Kidney tubule cell (primary cell): ENCODE measurements around the gene ANKMY1.
"Not testable (repeated sequence)": the region's sequence is repeated elsewhere in the genome, so short reads cannot be mapped to it uniquely, and the experiment has no call there.

ENCODE experiments used
- DNase-seq: peaks from one replicate; pipeline ENCODE4 v3.0.0-alpha.2; 2018; ENCODE audit warnings: low spot score

The ANKMY1 gene

DNA sequence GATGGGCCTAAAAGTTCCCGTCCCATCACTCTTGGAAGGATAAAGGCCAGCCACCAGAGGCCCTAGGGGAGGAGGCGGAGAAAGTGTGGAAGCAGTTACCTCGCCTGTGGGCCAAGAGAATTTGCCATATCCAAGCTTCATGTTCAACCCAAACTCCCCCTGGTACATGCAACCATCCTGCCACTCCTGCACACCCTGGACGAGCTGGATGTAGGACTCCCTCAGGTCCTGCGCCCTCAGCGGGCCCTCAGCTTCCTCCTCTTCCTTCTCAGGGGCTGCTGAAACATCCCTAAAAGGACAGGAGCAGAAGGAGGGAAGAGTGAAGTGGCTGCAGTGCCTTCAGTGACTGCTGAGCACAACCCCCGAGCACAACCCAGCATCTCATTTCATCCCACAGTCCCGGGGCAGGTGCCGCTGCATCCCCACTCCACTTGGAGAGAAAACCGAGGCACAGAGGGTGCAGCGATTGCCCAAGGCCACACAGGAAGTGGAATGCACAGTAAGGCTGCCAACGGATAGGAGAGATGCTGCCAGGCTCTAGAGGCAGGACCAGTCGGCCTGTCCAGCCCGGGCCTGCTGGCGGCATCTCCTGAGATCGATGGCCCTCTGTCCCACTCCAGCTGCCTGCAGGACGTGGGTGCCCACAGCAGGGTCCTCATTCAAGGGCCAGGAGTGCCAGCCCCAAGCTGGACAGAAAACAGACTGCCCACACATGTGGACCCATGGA, 2.9 kb downstream of the ANKMY1 start:
- no peak for DNase-seq

DNA sequence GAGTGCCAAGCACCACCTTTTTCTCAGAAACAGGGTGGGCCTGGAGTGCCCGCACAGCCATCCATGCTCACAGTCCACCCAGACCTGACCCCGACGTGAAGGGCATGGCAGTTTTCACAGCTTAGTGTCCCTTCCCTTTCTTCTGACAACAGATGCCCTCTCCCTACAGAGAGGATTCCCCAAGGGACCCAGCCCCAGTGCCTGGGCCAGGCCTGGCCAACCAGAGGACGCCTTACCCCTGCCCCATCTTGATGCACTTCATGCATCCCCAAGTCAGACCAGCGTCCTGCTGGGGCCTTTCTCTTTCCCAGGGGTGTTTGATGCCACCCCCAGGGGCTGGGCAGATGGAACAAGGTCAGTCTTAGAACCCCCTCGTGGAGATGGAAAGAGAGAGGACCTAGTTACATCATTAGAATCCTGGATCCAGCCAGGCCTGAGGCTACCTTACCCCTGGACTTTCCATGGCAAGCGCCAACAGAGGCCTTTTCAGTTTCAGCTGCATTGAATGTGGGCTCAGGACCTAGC, 3.8 kb downstream of the ANKMY1 start:
- no peak for DNase-seq

DNA sequence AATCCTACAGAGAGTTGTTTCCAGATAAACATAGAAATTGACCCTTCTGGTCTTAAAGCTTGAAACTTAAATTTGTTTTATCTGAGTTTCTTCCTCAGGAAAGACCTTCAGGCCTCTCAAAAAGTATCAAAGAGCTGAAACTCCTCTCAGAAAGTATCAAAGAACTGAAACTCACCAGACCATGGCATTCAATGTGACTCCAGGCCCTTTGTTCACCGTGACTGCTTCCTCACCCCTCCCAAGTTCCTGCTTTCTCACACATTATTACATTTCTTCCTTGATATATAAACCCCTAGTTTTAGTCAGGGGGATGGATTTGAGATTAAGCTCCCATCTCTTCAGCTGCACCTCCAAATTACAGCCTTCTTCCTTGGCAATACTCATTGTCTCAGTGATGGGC, 6.0 kb downstream of the ANKMY1 start:
- peak; percentile 60 for DNase-seq

DNA sequence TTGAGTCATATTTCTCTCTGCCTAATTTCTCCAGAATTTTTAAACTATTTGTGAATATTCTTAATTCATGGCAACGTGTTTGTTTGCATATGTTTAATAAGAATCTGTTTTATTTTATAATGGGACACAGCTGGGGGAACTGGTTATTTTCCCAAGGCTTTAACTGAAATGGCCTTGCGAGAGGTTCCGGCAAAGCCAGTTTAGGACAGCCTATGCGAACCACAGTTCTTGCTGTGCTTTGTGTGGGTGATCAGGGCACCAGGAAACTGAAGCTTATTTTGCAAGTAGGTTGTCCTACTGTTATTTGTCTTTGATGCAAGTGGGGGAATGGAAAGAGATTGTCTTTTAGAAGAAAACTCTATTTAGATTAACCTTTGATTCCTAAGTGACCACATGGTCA, 6.5 kb downstream of the ANKMY1 start:
- no peak for DNase-seq

DNA sequence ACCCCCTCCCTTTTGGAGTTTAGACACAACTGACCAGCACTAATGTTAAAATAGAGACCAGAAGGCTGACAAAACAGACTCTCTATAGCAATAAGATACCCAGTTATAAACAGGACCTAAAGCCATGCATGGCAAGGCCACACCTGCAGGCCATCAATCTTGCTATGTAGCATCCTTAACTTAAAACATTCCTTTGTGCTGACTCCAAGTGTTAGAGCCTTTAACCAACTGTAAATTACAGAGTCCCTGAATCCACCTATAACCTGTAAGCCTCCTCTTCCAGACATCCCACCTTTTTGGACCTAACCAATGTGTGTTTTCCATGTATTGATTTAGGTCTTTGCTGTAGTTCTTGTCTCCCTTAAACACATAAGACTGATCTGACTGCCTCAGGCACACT, 17.9 kb downstream of the ANKMY1 start:
- DNase-seq: no peak

DNA sequence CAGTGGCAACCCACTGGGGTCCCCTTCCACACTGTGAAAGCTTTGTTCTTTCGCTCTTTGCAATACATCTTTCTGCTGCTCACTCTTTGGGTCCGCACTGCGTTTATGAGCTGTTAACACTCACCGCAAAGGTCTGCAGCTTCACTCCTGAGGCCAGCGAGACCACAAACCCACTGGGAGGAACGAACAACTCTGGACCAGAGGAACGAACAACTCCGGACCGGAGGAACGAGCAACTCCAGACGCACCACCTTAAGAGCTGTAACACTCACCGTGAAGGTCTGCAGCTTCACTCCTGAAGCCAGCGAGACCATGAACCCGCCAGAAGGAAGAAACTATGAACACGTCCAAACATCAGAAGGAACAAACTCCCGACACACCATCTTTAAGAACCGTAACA, 18.7 kb downstream of the ANKMY1 start:
- not testable (repeated sequence) for DNase-seq

GRCh38 chr2:240538031-240538780, 19.6 kb downstream of the ANKMY1 start:
- DNase-seq: no peak

- no peak for DNase-seq
Observed at GRCh38 chr2:240532031-240532775, 25.6 kb downstream of the ANKMY1 start.

DNA sequence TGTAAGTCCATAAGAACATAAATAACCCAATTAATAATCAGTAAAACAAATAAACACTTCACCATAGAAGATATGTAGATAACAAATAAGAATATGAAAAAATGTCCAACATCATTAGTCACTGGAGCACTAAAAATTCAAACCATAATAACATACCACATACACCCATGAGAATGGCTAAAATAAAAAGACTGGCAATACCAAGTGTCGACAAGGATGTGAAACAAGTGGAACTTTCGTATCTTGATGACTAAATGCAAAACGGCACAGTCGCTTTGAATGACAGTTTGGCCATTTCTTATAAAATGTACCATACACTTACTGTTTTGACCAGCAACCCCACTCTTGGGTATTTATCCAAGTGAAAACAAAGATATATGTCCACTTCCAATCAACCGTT, 26.8 kb downstream of the ANKMY1 start:
- DNase-seq: no peak

DNA sequence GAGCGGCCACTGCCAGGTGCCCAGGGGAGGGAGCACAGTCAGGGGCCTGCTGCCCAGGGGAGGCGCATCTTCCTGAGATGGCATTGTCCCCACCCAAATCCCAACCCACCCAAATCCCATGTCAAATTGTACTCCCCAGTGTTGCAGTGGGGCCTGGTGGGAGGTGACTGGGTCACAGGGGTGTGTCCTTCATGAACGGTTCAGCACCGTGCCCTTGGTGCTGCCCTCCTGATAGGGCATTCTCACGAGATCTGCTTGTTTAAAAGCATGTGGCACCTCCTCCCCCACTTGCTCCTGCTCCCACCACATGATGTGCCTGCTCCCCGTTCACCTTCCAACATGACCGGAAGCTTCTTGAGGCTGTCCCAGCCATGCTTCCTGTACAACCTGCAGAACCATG, 27.6 kb downstream of the ANKMY1 start:
- no peak for DNase-seq

- DNase-seq: no peak
Observed at GRCh38 chr2:240529344-240529999, 28.3 kb downstream of the ANKMY1 start.

DNA sequence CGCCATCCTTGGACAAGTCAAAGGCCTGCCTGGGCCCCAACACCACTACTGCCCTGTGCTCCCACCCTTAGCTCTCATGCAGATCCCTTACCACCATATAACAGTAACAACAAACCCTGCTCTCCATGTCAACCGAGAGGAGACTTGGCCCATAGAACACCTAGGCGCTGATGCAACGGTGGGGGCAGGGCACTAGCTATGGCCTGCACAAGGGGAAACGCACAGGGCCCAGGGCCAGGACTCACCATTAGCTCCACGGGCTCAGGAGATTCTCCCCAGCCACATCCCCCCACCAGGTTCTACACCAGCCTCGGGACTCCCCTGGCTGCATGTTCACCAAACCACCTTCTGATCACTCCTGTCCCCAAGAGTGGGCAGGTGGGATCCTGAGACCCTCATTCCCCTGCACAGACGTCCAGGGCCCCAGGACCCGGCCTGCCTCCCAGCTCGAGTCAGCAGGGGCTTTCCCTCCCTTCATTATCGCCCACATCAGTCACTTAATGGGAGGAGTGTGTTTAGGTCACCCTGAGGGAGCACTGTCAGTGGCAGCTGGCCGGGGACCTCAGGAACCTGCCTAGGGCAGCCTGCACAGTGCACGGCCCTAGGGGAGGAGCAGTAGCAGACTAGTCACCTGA, 29.3 kb downstream of the ANKMY1 start:
- no peak for DNase-seq

DNA sequence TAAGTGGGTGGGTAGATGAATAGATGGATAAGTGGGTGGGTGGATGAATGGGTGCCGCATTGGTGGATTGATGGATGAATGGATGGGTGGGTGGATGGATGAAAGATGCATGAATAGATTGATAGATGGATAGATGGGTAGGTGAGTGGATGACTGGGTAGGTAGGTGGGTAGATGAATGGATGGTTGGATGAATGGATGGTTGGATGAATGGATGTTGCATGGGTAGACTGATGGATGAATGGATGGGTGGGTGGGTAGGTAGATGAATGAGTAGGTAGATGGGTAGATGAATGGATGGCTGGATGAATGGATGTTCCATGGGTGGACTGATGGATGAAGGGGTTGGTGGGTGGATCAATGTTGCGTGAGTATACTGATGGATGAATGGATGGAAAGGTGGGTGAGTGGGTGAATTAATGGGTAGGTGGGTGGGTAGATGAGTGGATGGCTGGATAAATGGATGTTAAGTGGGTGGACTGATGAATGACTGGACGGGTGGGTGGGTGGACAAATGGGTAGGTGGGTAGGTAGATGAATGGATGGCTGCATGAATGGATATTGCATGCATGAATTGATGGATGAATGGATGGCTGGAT, 30.5 kb downstream of the ANKMY1 start:
- no peak for DNase-seq

GRCh38 chr2:240526521-240526920, 31.3 kb downstream of the ANKMY1 start:
- DNase-seq: no peak

GRCh38 chr2:240525802-240526201, 32.0 kb downstream of the ANKMY1 start:
- DNase-seq: no peak

- DNase-seq: no peak
Observed at GRCh38 chr2:240524963-240525718, 32.6 kb downstream of the ANKMY1 start.

DNA sequence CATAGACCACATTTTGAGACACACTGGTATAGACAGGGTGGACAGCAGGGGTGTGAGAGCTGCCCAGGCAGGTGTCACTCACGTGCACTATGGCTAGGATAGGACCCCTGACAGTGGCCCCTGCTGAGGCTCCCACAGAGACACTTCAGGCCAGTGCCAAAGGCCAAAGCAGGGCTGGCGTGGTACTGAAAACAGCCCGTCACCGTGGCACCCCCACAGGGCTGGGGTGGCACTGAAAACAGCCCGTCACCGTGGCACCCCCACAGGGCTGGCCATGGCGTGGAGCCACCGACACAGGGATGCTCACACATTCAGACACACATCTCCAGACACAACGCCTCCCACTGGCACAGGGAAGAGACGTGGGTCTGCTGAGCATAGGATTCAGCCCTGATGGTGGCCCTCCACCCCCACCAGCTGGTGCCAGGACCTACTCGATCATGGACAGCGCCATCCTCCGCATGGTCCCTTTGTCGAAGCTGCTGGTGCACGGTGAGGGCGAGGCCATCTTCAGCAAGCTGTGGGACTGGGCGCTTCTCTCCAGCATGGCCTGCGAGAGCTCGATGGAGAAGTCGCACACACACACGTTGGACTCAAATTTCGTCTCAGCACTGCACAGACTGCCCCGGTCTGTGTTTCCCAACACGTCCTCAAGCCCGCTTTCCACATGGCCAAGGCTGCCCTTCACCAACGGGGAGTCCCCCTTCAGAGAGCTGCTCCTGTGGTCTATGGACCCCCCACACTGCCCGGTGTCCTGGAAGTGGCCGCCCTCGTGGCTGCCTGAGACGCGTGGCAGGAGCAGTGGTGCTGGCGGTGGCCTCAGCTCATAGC, 34.1 kb downstream of the ANKMY1 start:
- no peak for DNase-seq

DNA sequence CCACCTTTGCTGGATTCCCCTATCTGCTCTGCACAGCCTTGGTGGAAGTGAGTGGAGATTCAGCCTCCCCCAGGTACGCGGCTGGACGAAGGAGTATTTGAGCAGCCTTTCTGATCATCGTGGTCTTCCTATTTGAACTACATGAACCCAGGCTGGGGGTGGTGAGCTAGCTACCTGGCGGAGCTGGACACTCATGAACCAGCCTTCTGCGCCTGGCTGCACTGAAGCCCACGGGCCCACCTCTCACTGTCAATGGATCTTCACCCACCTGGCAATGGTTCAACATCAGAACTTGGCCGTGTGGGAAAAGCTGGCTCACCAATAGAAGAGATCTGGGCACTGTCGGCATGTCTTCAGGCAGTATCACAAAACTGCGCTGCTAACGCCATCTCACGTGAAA, 35.4 kb downstream of the ANKMY1 start:
- DNase-seq: no peak

- not testable (repeated sequence) for DNase-seq
Observed at GRCh38 chr2:240521885-240522284, 35.9 kb downstream of the ANKMY1 start.

DNA sequence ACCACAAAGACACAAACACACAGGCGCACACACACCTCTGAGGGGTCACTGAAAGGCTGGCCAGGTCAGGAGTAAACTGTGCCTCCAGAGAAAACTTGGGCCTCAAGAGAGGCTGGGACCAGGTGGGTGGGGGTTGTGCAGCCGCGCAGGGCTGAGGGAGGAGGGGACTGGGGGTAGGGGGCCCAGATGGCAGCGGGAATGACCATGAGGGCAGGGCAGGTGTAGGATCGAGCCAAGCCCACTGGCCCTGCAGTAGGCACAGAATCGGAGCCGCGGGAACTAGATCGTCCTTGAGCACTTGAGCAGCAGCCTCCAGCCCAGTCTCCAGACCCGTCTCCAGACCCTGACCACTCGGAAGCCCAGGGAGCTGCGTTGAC, 36.8 kb downstream of the ANKMY1 start:
- no peak for DNase-seq
